HG03097 (cell line): ENCODE data around the gene PPP1R37.

Source experiments
- ATAC-seq: cut with Tn5 transposase; IDR thresholded peaks from one replicate; pipeline ENCODE4 v1.9.1; 2021; ENCODE audit not compliant: unreplicated experiment, low FRiP score

Gene PPP1R37

GRCh38 chr19:45180936-45181335 lies 88.0 kb downstream of the PPP1R37 start:
- no peak for ATAC-seq

- ATAC-seq: no peak
These were observed 89.8 kb downstream of the PPP1R37 start for GRCh38 chr19:45182758-45183157.

- ATAC-seq: no peak
These were observed 91.1 kb downstream of the PPP1R37 start for GRCh38 chr19:45184115-45184514.

- ATAC-seq: no peak
These were observed 93.7 kb downstream of the PPP1R37 start for GRCh38 chr19:45186509-45187334.

- no peak for ATAC-seq
These were observed 94.6 kb downstream of the PPP1R37 start for GRCh38 chr19:45187421-45188100.

DNA sequence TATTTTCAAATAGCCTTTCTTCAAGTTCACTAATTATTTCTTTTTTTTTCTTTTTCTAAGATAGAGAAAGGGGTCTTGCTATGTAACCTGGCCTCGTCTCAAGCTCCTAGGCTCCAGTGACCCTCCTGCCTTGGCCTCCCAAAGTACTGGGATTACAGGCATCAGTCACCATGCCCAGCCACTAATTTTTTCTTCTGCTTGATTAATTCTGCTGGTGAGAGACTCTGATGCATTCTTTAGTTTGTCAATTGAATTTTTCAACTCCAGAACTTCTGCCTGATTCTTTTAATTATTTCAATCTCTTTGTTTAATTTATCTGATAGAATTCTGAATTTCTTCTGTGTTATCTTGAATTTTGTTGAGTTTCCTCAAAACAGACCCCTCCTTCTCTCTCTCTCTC lies 97.0 kb downstream of the PPP1R37 start:
- ATAC-seq: no peak

GRCh38 chr19:45191375-45191774 lies 98.4 kb downstream of the PPP1R37 start:
- no peak for ATAC-seq

DNA sequence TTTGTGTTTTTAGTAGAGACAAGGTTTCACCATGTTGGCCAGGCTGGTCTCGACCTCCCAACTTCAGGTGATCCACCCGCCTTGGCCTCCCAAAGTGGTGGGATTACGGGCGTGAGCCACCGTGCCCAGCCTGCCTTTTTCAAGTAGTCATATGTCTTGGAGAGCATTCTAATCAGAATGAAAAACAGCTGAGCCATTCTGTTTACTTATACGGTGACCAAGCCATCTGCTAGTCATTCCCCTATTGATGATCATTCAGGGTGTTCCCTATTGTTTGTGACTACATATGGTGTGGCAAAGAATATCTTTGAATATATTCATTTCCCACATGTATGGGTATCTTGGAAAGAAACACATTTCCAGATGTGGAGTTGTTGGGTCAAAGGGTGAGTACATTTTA lies 102.8 kb downstream of the PPP1R37 start:
- ATAC-seq: no peak
